ENCODE measurements around the gene LRRC3B.

Gene LRRC3B

DNA sequence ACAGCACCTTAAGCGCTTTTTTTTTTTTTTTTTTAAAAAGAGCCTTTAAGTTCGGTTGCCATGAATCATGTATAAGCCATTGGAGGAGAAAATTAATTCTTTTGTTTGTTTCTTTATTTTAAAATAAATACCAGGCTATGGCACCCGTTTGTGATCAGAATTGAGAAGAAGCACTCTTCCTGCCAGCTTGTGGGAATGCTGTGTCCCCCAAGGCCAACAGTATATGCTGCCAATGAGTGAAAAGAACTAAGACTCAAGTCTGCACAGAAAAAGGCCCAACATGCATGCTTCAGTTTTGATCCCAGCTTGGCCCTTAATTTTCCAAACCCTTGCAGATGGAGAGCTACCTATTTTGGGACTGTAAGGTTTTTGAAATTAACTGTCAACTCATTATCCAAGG, 90.5 kb downstream of the LRRC3B start:
- TF ChIP-seq TAF1 (IDR thresholded peaks at IDR 0.05; ENCODE audit: borderline replicate concordance, insufficient read depth, low read length) (no peak), POLR2AphosphoS5 (IDR thresholded peaks at IDR 0.05; ENCODE audit: low read depth, low read length) (no peak), FOXP2 (optimal IDR thresholded peaks at IDR 0.05; ENCODE audit: borderline replicate concordance, extremely low read depth, extremely low read length, insufficient read depth) (no peak), SIN3A (IDR thresholded peaks at IDR 0.05; ENCODE audit: borderline replicate concordance, insufficient read depth, low read length) (no peak)
- TF ChIP-seq, protein P1, sequence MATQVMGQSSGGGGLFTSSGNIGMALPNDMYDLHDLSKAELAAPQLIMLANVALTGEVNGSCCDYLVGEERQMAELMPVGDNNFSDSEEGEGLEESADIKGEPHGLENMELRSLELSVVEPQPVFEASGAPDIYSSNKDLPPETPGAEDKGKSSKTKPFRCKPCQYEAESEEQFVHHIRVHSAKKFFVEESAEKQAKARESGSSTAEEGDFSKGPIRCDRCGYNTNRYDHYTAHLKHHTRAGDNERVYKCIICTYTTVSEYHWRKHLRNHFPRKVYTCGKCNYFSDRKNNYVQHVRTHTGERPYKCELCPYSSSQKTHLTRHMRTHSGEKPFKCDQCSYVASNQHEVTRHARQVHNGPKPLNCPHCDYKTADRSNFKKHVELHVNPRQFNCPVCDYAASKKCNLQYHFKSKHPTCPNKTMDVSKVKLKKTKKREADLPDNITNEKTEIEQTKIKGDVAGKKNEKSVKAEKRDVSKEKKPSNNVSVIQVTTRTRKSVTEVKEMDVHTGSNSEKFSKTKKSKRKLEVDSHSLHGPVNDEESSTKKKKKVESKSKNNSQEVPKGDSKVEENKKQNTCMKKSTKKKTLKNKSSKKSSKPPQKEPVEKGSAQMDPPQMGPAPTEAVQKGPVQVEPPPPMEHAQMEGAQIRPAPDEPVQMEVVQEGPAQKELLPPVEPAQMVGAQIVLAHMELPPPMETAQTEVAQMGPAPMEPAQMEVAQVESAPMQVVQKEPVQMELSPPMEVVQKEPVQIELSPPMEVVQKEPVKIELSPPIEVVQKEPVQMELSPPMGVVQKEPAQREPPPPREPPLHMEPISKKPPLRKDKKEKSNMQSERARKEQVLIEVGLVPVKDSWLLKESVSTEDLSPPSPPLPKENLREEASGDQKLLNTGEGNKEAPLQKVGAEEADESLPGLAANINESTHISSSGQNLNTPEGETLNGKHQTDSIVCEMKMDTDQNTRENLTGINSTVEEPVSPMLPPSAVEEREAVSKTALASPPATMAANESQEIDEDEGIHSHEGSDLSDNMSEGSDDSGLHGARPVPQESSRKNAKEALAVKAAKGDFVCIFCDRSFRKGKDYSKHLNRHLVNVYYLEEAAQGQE (IDR thresholded peaks at IDR 0.05; ENCODE audit: insufficient read depth in 1 of 2, low read depth in 2 of 2, low read length in 2 of 2): no peak

DNA sequence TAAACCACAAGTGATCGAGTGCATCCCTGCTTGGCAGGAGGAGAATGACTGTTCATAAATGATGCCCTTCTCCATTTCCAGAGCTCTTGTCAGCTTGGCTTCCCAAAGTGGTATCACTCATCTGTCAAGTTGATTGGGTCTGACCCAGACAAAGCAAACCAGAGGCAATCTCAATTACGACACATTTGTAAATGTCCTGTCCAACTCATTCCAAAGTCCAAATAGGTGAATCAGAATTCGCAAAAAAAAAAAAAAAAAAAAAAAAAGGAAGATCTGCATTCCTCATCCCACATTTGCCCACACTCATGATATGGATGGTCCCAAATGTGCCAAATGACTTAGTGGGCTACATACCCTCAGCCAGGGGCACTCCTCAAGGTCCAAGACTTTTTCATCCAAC, 91.9 kb downstream of the LRRC3B start:
- TF ChIP-seq POLR2AphosphoS5 (IDR thresholded peaks at IDR 0.05; ENCODE audit: low read depth, low read length): no peak
- no peak for TF ChIP-seq SIN3A (IDR thresholded peaks at IDR 0.05; ENCODE audit: borderline replicate concordance, insufficient read depth, low read length)

DNA sequence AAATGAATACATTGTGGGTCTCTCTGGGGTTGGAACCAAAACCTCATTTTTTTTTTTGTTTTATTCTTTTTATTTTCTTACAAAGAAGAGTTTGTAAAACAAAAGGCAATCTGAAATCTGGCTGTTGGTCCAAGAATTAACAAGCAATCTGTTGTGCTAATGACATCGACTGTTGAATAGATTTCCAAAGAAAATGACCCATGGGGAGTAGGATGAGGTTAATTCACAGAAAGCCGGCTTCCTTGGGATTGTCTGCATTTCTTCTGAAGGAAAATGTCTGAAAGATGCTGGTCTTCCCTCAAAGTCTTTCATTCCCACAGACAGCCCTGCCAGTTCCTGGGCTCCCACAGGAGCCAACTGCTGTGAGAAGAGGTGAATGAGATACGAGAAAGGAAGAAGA, 92.9 kb downstream of the LRRC3B start:
- no peak for TF ChIP-seq TAF1 (IDR thresholded peaks at IDR 0.05; ENCODE audit: borderline replicate concordance, insufficient read depth, low read length)
- TF ChIP-seq, protein P1 (IDR thresholded peaks at IDR 0.05; ENCODE audit: insufficient read depth in 1 of 2, low read depth in 2 of 2, low read length in 2 of 2): no peak
- TF ChIP-seq SIN3A (IDR thresholded peaks at IDR 0.05; ENCODE audit: borderline replicate concordance, insufficient read depth, low read length): no peak
- TF ChIP-seq POLR2AphosphoS5 (IDR thresholded peaks at IDR 0.05; ENCODE audit: low read depth, low read length): no peak
- TF ChIP-seq FOXP2 (optimal IDR thresholded peaks at IDR 0.05; ENCODE audit: borderline replicate concordance, extremely low read depth, extremely low read length, insufficient read depth): no peak

DNA sequence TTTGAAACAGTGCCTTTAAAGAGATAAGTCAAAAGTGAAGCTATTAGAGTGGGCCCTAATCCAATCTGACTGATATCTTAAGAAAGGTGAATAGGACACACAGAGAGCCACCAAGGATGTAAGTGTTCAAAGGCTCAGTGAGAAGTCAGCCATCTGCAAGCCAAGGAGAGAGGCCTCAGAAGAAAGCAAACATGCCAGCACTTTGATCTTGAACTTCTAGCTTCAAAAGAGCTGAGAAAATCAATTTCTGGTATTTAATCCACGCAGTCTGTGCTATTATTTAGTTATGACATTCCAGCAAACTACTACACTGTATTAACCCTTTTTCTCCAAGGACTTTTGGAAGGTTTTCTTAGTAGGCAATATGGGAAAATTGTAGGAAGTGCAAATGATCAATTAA, 95.7 kb downstream of the LRRC3B start:
- TF ChIP-seq FOXP2 (optimal IDR thresholded peaks at IDR 0.05; ENCODE audit: borderline replicate concordance, extremely low read depth, extremely low read length, insufficient read depth) (no peak), TAF1 (IDR thresholded peaks at IDR 0.05; ENCODE audit: borderline replicate concordance, insufficient read depth, low read length) (no peak), SIN3A (IDR thresholded peaks at IDR 0.05; ENCODE audit: borderline replicate concordance, insufficient read depth, low read length) (no peak), POLR2AphosphoS5 (IDR thresholded peaks at IDR 0.05; ENCODE audit: low read depth, low read length) (no peak)
- TF ChIP-seq, protein P1 (IDR thresholded peaks at IDR 0.05; ENCODE audit: insufficient read depth in 1 of 2, low read depth in 2 of 2, low read length in 2 of 2): no peak

DNA sequence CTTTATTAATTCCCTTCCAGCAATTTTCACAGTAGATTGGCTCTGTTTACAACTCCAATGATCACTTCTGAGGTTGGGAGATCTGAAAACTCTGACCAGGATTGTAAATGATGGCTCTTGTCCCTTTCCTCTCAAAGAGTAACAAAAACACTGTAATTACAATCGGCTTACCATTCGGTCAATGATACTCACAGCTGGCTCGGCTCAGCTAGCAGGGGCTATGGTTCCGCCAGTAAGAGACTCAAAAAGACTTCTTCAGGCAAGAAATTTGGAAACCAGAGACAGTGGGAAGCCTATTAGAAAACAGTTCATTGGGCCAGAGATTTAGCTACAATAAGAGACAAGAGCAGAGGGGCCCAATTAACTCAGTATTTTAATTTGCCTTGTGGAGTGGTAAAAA, 96.6 kb downstream of the LRRC3B start:
- TF ChIP-seq, protein P1 (IDR thresholded peaks at IDR 0.05; ENCODE audit: insufficient read depth in 1 of 2, low read depth in 2 of 2, low read length in 2 of 2): no peak
- TF ChIP-seq SIN3A (IDR thresholded peaks at IDR 0.05; ENCODE audit: borderline replicate concordance, insufficient read depth, low read length): no peak
- no peak for TF ChIP-seq FOXP2 (optimal IDR thresholded peaks at IDR 0.05; ENCODE audit: borderline replicate concordance, extremely low read depth, extremely low read length, insufficient read depth)
- no peak for TF ChIP-seq POLR2AphosphoS5 (IDR thresholded peaks at IDR 0.05; ENCODE audit: low read depth, low read length)
- no peak for TF ChIP-seq TAF1 (IDR thresholded peaks at IDR 0.05; ENCODE audit: borderline replicate concordance, insufficient read depth, low read length)
